LNCAP (cell line): Measurements from ENCODE around the gene MVD.

Experiments used
- TF ChIP-seq, protein P1 (sequence below): fragments of 450-650 bp; IDR thresholded peaks from 2 replicates; pipeline ENCODE4 v1.5.1; 2017; ENCODE audit warnings: mild to moderate bottlenecking

Gene MVD

DNA sequence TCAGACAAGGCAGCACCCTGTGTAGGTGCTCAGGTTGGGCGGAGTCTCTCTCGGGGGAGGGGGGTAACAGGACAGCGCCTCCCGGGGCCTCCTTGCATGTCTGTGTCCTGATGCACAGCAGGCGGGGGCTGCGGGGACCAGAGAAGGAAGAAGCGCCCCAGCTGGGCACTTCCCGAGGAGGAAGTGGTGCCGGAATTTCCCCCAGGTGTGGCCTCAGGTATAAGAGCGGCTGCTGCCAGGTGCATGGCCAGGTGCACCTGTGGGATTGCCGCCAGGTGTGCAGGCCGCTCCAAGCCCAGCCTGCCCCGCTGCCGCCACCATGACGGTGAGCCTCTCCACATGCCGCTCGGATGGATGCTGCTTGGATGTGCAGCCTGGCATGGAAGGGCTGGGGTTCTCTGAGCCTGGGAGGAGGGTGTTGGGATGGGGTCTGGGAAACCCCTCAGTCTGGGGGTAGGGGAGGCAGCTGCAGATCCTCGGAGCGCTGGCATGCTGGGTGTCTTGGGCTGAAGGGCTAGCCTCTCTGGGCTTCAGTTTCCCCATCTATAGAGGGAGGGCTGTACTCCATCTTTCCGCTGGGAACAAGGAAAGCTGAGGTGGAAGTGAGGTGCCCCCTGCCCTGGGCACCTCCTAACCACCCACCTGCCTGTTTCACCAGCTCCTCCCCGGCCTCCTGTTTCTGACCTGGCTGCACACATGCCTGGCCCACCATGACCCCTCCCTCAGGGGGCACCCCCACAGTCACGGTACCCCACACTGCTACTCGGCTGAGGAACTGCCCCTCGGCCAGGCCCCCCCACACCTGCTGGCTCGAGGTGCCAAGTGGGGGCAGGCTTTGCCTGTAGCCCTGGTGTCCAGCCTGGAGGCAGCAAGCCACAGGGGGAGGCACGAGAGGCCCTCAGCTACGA lies 24.3 kb downstream of the MVD start, which contains the start of gene IL17C:
IL17C (plus strand) TSS at position 250 of the 908 bp plus-strand sequence; CDS start at position 320, 70 bp downstream.
- TF ChIP-seq, protein P1, sequence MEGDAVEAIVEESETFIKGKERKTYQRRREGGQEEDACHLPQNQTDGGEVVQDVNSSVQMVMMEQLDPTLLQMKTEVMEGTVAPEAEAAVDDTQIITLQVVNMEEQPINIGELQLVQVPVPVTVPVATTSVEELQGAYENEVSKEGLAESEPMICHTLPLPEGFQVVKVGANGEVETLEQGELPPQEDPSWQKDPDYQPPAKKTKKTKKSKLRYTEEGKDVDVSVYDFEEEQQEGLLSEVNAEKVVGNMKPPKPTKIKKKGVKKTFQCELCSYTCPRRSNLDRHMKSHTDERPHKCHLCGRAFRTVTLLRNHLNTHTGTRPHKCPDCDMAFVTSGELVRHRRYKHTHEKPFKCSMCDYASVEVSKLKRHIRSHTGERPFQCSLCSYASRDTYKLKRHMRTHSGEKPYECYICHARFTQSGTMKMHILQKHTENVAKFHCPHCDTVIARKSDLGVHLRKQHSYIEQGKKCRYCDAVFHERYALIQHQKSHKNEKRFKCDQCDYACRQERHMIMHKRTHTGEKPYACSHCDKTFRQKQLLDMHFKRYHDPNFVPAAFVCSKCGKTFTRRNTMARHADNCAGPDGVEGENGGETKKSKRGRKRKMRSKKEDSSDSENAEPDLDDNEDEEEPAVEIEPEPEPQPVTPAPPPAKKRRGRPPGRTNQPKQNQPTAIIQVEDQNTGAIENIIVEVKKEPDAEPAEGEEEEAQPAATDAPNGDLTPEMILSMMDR = no peak

DNA sequence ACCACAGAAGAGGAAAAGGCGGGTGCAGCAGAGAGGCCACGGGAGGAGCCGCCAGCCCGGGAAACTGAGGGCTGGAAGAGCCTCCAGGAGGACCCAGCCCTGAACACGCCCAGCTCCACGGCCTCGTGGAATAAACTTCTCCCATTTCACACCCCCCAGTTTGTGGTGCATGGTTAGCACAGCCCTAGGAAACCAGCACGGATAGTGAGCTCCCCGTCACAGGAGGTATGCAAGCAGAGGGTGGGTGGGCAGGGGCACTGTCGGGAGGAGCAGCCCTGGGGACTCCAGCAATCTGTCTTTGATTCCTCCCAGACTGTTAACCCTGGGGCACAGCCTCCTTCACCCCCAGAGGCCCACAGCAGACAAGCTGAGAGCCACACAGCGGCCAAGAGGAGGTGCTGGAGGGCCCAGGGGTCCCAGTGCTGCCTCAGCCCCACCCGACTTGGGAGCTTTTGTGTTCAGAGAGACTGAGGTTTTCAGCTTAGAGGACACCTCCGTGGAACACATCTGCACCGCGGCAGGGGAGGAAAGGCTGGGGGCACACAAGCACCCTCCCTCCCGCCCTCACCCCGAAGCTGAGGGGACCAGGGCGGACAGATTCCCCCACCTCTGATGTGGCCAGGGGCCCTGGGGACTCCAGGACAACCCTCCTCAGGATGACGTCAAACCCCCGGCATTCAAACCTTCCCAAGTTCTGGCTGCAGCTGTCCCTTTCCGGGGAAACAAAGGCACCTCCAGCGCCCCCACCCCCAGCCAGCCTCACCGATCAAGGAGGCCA lies 26.2 kb downstream of the MVD start:
- TF ChIP-seq, protein P1 = no peak

DNA sequence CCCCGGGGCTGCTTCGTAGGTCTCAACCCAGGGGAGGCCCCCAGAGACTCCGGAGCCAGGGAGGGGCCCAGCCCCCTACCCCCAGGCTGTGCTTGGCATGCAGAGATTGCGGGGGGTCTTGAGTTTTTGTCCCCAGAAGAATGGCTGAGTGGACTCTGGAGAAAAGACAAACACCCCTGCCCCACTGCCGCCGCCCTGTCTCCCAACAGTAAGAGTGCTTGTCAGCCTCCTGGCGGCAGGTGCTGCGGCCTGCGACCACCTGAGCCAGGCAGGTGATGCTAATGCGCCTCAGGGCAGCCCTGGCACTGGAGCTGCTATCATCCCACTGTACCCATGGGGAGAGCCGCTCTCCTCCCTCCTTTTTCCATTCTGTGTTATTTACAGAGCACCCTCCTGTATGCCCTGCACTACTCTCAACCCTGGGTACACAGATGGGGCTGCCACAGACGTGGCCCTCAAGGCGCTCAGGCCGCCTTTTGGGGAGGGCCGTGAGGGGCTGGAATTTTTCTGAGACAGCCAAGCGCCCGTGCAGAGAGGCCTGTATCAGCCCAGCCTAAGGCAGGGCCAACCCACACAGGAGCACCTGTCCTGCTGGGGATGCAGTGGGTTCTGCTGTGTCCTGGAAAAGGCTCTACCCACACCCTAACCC lies 27.1 kb downstream of the MVD start:
- TF ChIP-seq, protein P1 = no peak

DNA sequence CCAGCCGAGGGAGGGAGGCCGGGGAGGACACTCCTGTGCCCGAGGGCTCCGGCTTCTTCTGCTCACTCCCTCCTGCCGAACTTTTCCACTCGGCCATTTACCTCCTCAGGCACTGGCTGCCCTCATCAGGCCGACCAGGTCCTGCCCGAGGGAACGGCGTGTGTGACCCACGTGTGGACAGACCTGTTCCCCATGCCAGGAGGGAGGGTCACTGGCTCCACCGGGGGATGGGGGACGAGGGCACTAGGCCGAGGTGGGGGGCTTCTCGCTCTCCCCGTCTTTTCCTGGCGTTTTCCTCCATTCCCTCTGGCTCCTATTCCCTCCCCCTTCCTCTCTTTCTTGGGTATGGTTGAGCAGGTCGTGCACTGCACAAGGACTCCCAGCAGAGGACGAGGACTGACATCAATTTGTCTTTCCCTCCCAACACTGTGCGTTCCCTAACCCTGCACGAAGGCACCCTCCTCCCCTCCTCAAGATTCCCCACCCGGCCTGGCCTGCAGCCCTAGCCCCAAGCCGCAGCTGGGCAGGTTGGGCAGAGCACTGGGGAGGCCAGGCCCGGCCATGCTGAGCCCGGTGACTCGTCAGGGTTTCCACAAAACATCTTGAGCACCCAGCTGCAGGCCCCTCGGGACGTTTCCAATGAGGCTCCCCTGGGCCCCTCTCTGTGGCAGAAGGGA lies 27.8 kb downstream of the MVD start:
- TF ChIP-seq, protein P1 = no peak

DNA sequence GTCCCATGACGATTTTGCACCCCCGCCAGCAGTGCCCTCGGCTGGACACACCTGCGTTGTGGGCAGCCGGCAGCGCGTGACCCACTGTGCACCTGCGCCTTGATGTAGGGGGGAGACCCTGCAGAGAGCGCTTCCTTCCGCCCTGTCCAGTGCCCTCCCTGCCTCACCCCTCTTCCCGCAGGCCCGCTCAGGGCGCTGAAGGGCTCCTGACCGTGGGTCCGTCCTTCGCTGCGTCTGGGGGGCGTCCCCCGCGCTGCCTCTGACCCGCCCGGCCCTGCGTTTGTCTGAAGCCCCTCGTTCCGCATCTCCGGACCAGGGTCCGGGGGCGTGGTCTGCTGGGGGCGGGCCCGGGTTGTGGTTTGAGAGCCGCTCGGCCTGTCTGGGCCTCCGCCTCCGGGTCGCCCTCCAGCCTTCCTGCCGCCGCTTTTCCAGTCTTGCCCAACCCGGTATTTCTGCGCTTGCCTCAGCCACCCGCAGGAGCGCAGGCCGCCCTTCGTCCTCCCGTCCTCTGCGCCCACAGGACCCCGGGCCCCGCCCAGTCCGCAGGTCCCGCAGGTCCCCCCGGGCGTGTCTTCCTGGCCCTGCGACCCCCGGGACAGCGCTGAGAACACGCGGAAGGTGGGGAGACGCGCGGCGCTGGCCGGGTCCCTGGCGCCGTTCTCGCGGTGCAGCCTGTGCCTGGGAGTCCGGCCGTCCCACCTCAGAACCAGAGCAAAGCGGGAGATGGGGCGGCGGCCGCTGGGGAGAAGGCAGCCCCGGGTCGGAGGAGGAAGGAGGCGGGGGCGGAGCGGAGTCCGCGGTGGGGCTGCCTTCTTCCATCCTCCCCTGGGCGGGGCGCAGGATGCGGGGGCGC lies 28.5 kb downstream of the MVD start:
- TF ChIP-seq, protein P1 = no peak

DNA sequence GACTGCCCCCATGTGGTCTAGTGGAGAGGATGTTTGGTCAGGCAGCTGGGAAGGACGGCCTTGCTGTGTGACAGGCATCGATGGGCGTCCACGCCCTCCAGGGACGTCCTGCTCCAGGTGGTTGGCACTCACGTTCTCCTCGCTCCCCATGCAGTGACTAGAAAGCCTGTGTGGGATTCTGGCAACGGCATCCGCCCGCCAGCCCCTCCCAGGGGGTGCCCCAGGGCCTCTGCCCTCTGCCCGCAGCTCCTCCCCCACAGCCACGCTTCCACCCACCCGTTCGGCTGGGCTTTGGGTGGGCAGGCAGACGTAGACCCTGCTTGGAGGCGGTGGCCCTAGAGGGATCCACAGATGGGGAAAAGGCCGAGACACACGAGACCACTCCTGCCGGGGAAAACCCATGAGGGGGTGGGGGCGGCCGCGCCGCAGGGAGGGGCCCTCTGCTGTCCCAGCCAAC lies 29.2 kb downstream of the MVD start:
- TF ChIP-seq, protein P1 = no peak
